ENCODE measurements around the gene ETNK2.
A peak's percentile ranks its signal among the peaks of the same experiment; 100 is the strongest.

Gene ETNK2

DNA sequence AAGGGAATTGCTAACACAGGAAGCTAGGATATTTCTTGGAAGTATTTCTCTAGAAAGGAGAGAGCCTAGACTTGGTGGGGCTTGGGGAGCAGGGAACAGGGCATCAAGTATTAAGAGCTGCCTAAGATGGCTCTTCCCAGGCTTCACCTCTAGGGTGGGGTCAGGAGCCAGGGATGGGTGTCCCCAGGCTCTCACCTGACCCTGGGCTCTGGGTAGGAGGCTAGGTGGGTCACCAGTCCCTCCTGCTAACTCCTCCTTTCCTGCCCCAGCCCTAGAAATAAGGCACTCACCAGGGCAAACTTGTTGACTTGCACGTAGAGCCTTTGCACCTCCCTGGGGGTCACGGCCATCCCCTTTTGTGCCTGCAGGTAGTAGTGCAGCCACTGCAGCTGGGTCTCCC lies 15.0 kb downstream of the ETNK2 start:
- TF ChIP-seq, protein P1, sequence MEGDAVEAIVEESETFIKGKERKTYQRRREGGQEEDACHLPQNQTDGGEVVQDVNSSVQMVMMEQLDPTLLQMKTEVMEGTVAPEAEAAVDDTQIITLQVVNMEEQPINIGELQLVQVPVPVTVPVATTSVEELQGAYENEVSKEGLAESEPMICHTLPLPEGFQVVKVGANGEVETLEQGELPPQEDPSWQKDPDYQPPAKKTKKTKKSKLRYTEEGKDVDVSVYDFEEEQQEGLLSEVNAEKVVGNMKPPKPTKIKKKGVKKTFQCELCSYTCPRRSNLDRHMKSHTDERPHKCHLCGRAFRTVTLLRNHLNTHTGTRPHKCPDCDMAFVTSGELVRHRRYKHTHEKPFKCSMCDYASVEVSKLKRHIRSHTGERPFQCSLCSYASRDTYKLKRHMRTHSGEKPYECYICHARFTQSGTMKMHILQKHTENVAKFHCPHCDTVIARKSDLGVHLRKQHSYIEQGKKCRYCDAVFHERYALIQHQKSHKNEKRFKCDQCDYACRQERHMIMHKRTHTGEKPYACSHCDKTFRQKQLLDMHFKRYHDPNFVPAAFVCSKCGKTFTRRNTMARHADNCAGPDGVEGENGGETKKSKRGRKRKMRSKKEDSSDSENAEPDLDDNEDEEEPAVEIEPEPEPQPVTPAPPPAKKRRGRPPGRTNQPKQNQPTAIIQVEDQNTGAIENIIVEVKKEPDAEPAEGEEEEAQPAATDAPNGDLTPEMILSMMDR (IDR thresholded peaks at IDR 0.05; ENCODE audit: low read depth, low read length), result peak; percentile 37
- Histone ChIP-seq H3K4me3 (ENCODE audit: low read depth, low read length) (no peak overlapping the region), H3K9me3 (ENCODE audit: severe bottlenecking) (no peaks in the 10 kb centered on the region), H3K27me3 (ENCODE audit: insufficient read depth, low read depth, severe bottlenecking) (no peaks in the 10 kb centered on the region), H3K27ac (no peak overlapping the region), H3K36me3 (peaks cover 79% of the 10 kb centered on the region)
- no peak for DNase-seq

DNA sequence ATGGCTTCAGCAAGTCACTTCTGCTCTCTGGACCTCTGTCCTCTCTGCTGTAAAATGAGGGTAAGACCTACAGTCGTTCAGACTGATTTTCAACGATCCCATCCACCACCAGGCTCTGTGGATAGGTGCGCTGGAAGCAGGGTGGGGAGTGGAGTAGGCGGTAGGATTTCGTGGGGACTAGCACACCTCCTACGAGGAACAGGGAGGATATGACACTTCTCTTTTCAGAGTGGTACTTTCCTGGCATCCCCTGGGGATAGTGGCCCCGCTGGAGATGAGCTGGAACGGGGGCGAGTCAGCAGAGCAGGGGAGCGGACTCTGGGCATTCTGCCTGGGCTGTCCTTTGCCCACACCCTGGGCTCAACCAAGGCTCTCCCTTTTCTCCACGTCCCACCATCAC lies 17.7 kb downstream of the ETNK2 start:
- TF ChIP-seq, protein P1 (IDR thresholded peaks at IDR 0.05; ENCODE audit: low read depth, low read length), result no peak
- DNase-seq, result no peak
- no peaks in the 10 kb centered on the region for H3K27me3 ChIP-seq (ENCODE audit: insufficient read depth, low read depth, severe bottlenecking)
- H3K36me3 ChIP-seq, result peaks cover 62% of the 10 kb centered on the region
- H3K9me3 ChIP-seq (ENCODE audit: severe bottlenecking), result no peaks in the 10 kb centered on the region
- H3K4me3 ChIP-seq (ENCODE audit: low read depth, low read length), result no peak overlapping the region
- no peak overlapping the region for H3K27ac ChIP-seq

DNA sequence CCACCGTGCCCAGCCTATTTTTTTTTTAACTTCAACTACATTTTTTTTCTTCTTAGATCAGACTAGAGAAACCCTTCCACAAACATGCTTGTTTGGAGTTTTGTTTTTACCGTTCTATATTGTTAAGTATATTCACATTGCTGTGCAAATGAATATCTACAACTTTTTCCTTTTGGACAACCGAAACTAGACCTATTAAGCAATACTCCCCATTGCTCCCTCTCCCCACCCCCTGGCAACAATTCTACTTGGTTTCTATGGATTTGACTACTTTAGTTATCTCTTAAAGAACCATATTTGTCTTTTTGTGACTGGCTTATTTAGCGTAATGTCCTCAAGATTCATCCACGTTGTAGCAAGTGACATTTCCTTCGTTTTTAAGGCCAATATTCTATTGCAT lies 19.1 kb downstream of the ETNK2 start:
- Histone ChIP-seq H3K36me3 (peaks cover 48% of the 10 kb centered on the region), H3K27me3 (ENCODE audit: insufficient read depth, low read depth, severe bottlenecking) (no peaks in the 10 kb centered on the region), H3K9me3 (ENCODE audit: severe bottlenecking) (no peaks in the 10 kb centered on the region), H3K27ac (no peak overlapping the region), H3K4me3 (ENCODE audit: low read depth, low read length) (no peak overlapping the region)
- DNase-seq, result no peak
- TF ChIP-seq, protein P1 (IDR thresholded peaks at IDR 0.05; ENCODE audit: low read depth, low read length), result no peak

DNA sequence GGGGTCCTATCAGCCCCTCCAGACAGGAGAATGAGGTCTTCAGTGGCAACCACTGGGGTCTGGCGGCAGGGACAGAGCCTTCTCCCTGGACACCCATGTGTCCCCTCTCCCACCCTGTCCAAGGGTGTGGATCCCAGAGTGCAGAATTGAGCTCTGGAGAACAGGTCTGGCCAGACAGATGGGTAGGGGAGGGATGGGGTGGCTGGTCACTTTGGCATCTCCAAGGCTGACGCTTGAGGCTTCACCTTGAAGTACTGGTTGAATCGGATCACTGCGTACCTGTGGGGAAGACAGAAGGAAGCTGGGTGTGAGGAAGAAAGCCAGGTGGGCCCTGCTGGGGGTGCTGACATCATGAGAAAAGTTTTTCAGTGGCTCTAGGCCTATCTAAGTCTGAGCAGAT lies 19.9 kb downstream of the ETNK2 start:
- H3K27ac ChIP-seq, result no peak overlapping the region
- H3K9me3 ChIP-seq (ENCODE audit: severe bottlenecking), result no peaks in the 10 kb centered on the region
- peaks cover 41% of the 10 kb centered on the region for H3K36me3 ChIP-seq
- no peak for DNase-seq
- H3K27me3 ChIP-seq (ENCODE audit: insufficient read depth, low read depth, severe bottlenecking), result no peaks in the 10 kb centered on the region
- TF ChIP-seq, protein P1 (IDR thresholded peaks at IDR 0.05; ENCODE audit: low read depth, low read length), result no peak
- no peak overlapping the region for H3K4me3 ChIP-seq (ENCODE audit: low read depth, low read length)

DNA sequence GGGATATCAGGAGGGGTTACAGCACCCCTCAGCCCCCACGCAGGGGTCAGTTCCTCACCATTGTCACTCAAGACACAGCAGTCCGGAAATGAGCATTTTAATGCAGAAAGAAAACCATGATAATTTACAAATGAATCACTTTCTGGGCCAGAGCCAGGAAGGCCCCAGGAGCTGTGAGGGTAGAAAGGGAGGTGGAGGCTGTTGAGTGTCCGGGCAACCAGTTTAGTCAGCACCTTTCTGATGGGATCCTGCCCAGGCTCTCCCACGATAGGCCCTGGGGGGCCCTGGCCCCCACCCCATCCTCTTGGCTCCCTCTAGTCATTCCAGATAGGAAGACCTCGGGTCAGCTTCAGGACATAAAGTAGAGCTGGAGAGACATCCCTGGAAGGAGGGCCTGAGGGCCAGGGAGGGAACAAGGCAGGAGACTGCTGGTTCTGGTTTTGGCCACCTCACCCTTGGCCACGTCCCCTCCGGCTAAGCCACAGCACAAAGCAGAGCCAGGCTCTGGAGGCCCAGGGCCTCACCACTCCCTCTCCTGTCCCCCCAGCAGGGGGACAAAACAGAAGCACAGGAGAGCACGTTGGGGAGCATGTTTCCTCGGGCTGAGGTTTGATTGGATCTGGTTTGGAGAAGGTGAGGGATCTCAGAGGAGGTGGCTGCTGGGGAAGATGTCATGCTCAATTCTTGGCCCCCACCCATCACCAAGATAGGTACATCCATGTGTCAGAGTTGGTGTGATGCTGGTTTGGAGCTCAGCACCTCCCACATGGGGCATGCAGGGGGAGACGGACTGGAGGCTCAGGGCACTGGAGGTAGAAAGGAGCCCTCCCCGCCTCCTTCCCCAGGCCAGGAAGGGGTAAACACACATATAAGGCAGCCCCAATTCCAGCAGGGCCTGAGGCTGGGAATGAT lies 20.6 kb downstream of the ETNK2 start:
- H3K4me3 ChIP-seq (ENCODE audit: low read depth, low read length), result no peak overlapping the region

More for the DNA sequence above, 20.6 kb downstream of the ETNK2 start:
- DNase-seq, result no peak
- Histone ChIP-seq H3K27me3 (ENCODE audit: insufficient read depth, low read depth, severe bottlenecking) (no peaks in the 10 kb centered on the region), H3K27ac (no peak overlapping the region), H3K36me3 (peaks cover 37% of the 10 kb centered on the region), H3K9me3 (ENCODE audit: severe bottlenecking) (no peaks in the 10 kb centered on the region)
- TF ChIP-seq, protein P1 (IDR thresholded peaks at IDR 0.05; ENCODE audit: low read depth, low read length), result peak; percentile 26; the same call in 1 of the 2 replicates
